GM21723 (cell line): ENCODE data around the gene PDK2.

ENCODE experiments used
- ATAC-seq: cut with Tn5 transposase; IDR thresholded peaks from one replicate; pipeline ENCODE4 v1.9.1; 2021; ENCODE audit warnings: mild to moderate bottlenecking, moderate library complexity; ENCODE audit not compliant: unreplicated experiment

Gene PDK2

DNA sequence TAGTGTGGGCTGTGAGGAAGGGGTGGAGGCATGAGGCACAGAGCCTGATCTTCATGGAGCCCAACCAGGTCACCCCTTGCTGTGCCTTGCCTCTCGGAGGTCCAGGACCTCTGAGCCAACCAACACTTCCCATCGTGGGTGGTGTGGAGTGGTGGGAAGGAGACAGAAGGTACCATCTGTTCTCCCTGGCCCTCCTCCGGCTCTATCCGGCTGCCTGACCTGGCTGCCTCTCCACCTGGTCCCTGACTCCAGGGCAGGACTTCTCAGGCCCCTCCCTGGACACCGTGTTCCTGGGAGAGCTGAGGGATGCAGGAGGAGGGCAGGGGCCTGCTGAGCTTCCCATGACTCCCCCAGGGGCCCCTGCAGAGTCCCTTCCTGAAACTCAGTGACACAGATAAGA lies 3.9 kb downstream of the PDK2 start:
- no peak for ATAC-seq

DNA sequence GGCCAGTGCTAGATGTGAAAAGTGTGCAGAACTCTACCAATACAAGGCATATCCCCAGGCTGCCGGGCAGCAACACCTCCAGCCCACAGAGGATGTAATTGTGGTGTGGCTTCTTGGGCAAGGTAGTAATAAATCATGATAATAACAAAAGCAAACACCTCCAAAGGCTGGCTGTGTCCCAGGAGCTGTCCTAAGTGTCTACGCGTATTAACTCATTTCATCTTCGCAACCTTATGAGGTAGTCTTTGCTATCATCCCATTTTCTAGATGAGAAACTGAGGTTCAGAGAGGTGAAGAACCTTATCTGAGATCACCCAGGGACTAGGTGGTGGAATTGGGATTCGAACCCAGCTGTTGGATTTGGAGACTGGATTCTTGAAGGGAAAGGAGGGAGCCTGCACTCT lies 5.3 kb downstream of the PDK2 start:
- no peak for ATAC-seq

DNA sequence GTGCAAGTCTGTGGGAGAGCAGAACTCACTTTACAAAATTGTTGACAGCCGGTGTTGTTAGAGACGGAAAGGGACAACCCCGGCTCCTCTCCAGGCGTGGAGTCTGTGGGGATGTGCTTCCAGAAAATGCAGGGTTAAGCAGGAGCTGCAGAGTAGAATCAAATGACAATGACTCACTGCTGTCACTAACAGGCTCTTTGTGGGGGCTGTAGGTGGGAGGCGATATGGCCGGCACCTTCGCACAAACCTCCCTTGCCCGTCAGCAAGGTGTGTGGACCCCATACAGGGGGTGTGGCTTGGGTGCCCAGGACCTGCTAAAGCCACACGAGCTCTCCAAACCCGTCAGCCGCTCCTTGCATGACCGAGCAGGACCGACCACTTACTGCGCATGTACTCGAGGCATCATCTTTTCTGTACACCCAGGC lies 5.8 kb downstream of the PDK2 start:
- ATAC-seq = no peak

DNA sequence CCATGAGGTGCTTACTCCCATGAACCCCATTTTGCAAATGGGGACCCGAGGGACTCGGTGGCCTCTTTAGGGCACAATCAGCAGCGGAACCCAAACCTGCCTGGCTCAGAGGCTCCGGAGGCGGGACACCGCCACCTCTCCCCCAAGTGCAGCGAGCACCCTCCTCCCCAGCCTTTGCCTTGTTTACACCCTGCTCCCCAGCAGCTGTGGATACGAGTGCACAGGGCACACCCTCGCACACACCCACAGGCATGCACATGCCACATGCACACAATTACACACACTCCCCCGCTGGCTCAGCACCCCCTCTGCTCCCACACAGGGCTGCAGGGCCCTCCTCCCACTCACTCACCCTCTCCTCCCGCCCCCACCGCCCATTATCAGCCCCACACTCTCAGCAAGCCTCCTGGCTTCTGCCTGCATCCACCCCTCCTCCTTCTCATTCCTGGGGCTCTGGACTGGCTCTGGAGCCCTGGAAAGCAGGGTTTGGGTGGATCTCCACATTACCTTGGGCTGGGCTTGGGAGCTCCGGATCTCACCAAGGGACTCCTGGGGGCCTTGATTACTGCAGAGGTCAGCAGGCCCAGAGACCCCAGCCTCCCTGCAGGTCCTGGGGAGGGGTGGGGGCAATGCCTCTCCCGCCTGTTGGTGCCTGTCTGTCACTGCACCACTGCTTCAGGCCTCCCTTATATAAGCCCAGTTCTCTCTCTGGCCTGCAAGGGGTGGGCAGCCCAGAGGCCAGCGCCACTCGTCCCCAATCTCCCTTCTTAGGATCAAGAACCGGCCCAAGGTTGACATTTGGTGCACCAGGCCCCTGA lies 6.4 kb downstream of the PDK2 start:
- ATAC-seq = no peak

DNA sequence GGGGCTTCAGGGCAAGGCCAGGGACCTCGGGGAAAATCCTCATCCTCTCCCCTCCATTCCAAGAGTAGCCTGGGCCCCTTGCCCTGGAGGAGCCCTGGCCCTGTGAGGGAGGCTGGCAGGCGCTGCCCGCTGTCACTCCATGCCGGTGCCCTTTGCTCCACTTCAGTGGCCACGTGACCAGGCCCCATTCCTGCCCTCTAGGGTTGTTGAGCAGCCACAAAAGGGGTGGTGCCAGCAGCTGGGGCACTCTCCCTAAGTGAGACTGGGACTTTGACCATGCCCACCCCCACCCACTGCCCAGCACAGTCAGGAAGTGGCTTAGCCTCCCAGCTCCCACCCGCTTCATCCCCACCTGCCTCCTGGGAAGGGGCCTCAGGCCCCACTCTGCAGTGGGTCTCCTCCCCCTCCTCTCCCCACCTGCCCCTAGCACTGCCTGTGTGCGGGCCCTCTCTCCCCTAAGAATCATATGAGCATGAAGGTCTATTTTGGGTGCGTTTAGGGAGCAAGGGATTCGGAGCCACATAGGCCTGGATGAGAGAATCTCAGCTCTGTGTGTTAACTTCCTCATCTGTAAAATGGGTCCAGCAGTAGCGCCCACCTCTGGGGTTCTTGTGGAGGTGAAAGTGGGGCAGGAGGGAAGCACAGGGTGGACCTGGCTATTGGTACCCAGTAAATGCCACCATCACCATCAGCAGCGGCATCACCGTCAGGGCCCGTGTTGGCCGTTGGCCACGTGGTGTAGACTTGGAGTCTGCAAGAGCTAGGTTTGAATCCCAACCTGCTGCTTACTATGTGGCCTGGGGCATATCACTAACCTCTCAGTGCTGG lies 7.2 kb downstream of the PDK2 start:
- no peak for ATAC-seq

DNA sequence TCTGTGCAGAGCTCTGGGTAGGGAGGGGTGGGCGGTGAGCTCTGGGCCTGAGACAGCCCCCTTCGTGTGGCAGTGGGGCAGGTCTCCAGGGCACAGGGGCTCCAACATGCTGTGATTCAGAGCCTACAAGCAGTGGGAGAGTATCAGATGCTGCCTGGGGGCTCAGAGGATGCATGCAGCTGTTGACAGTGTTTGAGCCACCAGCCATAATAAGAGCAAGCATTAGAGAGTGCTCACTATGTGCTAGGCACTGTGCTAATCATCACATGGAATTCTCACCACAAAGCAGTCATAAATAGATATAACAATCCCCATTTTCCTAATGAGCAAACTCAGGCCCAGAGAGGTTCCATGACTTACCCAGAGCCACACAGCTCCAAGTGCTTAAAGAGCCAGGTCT lies 8.1 kb downstream of the PDK2 start:
- ATAC-seq = no peak

DNA sequence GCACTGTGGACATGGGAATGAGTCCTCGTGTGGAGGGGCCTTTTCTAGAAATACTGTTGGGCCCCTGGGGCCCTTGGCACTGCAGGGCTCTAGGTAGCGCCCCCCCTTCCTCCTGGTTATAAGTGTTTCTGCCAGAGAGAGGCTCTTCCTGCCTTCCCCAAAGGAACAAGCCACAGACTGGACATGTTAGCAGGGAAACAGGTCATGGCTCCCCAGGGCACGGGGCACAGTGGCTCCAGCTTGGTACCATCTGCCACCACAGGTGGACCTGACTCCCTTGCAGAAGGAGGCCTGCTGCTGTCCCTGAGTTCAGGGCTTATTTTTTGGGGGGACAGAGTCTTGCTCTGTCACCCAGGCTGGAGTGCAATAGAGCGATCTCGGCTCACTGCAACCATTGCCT lies 8.8 kb downstream of the PDK2 start:
- ATAC-seq = no peak

DNA sequence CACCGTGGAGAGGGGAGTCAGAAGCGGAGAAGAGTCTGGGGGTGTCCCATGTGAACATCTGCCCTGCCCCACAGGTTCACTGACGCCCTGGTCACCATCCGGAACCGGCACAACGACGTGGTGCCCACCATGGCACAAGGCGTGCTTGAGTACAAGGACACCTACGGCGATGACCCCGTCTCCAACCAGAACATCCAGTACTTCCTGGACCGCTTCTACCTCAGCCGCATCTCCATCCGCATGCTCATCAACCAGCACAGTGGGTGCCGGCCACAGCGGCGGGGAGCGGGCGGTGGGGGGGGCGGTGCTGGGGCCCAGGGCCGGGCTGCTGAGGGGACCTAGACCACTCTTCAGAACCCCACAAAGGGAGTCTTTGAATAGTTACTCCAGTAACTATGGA lies 10.7 kb downstream of the PDK2 start:
- ATAC-seq = no peak

DNA sequence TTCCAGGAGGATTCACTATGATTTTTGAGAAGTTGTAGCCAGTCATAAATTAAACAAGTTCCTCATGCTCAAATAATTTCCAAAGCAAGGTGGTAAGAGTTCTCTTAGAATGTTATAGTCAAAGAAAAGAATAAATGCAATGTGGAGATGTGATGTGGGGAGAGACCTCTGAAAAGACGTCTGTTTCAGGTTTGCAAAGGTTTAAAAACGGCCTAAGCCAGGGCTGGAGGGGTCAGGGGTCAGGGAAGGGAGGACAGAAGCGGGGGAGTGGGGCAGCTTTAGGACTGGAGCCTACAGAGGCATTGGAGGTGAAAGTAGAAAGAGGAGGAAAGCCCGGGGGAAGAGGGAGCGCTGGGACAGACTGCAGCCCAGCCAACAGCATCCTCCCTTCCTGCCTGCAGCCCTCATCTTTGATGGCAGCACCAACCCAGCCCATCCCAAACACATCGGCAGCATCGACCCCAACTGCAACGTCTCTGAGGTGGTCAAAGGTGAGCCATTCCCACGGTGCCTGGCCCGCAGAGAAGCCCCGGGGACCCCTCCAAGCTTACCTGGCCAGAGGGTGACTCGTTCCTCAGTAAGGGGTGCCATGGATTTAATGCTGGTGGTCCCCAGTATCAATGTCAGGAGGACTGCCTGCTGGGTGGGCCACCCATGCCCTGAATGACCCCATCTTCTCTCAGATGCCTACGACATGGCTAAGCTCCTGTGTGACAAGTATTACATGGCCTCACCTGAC lies 11.4 kb downstream of the PDK2 start:
- ATAC-seq = no peak

DNA sequence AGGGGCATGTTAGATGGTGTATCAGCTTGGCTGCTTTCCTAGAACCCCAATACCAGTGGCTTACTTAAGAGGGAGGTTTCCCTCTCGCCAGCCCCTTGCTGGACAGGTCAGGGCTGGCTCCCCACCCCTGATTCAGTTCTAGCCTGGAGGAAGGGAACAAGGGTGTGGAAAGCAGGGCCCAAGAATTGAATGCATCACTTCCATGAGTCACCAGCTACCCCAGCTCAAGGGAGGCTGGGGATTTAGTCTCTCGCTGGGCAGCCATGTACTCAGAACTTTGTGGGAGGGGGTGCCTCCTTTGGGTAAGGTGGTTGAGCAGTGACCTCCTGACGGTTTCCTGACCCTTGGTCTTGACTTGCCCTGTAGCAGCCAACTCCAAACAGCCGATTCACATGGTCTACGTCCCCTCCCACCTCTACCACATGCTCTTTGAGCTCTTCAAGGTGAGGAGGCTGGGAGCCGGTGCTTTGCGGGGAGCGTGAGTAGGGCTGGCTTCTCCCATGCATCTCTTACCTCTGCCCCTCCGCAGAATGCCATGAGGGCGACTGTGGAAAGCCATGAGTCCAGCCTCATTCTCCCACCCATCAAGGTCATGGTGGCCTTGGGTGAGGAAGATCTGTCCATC lies 12.8 kb downstream of the PDK2 start:
- ATAC-seq = no peak

DNA sequence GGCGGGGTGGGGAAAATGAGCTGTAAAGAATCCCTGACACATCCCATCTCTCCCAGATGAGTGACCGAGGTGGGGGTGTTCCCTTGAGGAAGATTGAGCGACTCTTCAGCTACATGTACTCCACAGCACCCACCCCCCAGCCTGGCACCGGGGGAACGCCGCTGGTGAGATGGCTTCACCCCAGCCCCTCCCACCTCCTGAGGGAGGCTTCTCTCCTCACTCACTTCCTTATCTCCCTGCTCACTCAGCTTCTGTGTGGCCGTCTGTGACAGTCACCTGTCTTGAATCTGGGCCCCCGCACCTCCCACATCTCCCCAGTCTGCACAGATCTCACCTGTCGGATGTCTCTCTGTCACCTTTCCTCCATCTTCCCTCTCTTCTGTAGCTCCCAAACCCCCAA lies 13.4 kb downstream of the PDK2 start:
- ATAC-seq = no peak

DNA sequence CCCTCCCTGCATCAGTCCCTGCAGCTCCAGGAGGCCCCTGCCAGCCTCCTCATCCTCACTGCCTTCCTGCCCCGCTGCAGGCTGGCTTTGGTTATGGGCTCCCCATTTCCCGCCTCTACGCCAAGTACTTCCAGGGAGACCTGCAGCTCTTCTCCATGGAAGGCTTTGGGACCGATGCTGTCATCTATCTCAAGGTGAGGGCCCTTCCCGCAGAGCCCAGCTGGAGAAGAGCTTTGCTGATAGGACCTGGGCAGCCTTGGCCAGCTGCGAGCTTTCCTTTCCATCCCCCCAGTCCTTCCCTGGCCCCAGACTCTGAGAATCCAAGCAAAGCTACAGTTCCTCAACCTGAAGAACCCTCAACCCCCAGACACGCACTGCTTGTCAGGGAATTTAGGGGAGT lies 14.1 kb downstream of the PDK2 start:
- ATAC-seq = no peak

DNA sequence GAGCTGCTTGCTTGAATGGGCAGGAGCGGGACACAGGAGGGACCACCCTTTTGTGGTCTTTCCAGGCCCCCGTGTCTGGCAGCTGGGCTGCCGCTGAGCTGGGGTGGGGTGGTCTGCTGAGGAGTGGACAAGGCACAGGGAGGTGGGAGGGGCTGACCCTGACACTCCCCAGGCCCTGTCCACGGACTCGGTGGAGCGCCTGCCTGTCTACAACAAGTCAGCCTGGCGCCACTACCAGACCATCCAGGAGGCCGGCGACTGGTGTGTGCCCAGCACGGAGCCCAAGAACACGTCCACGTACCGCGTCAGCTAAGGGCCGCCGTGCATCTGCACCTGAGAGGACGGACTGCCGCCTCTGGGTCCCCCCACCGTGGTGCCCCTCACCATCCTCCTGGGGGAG lies 14.6 kb downstream of the PDK2 start:
- no peak for ATAC-seq

DNA sequence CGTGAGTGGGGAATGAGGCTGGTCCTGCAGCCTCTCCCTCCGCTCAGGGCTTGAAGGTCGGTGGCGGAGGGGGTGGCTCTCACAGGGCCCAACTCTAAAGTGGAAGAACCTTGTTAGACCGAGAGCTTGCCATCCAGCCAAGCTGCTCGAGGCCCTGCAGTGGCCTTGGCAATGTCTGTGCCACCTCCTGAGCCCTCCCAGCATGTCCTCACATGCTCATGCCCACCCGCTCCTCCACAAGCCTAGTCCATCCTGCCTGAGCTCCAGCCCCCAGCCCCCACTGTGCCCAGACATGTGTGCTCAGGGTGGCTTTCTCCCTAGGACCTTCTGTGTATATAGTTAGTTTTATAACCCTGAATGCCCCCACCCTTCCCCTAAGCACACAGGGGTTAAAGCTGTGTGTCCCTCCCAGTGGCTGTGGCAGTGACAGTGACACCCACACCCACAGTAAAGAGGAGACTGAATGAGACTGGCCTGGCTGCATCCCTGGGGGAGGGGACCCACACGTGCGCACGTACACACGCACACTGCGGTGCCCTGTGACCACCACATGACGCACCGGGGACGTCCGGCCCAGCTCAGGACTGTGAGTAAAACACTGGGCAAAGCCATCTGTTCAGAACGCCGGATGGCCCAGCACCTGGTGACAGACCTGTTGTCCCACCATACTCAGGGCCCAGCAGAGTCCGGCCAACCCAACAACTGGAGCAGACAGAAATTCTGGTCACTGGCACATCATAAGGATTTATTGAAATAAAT lies 15.6 kb downstream of the PDK2 start:
- ATAC-seq = no peak

DNA sequence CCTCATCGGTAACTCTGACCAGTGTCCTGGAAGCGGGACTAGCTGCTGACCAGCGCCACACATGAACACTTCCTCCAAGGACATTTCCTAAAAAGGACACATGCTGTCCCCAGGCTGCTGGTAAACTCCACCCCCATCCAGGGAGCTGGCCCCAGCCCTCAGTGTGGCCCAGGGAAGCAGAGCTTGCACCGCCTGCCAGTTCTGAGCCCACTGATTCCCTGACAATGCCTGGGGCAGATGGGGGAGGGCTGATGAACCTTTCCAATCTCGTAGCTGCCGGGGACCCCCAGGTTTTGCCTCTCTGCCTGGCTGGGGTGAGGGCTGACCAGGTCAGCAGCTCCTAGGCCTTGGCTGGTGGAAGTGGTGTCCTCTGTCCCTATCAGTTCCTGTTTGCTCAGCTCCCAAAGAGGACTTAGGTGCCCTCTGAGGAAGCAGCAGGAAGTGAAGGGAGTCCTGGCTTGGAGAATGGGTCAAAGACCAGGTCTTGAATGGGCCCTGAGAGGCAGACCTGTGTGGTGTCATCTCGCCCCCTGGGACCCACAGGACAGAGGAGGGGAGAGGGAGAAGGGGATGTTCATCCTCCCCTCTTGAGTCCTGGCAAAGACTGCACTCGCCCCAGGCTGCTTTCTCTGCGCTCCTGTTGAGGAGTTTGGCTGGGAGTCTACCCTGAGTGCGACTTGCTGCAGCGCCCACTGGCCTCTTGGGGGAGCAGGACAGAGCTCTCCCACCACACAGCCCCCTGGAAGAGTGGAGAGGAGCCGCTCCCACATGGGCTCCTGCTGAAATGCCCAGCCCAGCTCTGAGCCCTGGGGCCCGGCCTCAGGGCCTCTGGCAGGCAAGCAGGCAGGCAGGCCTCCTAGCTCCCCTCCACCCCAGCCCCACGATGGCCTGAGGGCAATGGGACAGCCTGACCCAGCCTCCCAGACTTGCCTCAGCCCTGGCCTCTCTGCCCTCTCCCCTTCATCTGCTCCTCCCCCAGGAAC lies 16.8 kb downstream of the PDK2 start:
- no peak for ATAC-seq

DNA sequence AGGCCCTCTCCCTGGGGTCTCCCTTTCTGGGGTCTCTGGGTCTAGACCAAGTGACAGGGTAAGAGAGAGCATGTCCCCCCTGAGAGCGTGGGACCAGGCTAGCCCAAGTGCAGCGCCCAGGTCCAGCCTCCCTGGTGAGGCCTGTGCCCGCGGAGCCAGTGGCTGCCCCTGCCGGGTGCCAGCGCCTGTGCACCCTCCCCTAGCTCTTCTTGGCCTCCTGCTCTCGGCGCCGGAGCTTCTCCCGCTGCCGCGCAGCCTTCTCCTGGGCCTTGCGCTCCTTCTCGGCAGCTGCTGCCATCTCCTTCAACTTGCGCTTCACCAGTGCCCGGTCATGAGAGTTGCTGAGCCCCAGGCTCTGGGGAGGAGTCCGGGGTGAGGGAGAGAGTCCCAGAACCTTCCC lies 17.5 kb downstream of the PDK2 start:
- ATAC-seq = no peak

DNA sequence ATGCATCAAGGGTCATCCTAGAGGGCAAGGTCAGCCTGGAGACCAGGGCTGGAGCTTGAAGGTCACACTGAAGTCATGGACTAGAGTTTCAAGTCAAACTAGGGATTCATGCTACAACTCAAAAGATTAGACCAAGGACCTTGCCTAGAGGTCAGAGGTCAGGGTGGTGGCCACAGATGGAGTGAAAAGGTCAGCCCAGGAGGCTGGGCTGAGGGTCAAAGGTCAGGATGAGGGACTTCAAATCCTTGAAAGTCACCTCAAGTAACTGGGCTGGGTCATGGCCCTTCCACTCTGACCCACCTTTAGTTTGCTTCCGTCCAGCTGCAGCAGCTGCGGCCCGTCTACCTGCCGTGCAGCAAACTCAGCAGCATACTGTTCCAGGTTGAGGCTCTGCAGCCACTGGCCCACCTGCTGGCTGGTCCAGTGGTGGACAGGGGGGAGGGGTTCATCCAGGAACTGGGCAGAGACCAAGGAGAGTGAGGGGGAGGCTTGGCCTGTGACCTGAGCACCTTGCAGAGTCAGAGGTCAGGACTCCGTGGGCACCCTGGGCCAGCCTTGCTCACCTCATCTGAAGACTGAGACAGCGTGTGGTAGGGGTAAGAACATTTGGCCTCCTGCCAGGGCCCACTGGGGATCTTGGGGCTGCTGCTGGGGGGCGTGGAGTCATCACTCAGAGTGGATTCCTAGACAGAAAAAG lies 18.6 kb downstream of the PDK2 start:
- ATAC-seq = no peak

DNA sequence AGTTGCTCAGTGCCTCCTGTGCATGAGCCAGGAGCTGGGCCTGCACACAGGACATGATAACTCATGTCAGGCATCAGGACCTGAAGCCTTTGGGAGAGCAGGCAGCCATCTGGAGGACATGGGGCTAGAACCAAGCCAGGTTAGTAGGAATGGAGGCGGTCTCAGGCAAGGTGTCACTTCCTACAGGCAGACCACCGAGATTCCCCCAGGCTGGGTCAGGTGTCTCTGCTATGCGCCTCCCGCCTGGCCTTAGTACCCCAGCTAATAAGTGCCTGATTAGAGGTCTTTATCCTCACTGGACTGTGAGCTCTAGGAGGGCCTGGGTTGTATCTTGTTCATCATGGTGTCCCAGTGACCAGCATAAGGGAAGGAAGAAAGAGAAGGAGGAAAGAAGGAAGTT lies 19.2 kb downstream of the PDK2 start:
- no peak for ATAC-seq
